ENCODE results near the gene LETM1.

LETM1 gene

GRCh38 chr4:1871471-1872021, 15.6 kb upstream of the LETM1 start:
- no peak for DNase-seq

DNA sequence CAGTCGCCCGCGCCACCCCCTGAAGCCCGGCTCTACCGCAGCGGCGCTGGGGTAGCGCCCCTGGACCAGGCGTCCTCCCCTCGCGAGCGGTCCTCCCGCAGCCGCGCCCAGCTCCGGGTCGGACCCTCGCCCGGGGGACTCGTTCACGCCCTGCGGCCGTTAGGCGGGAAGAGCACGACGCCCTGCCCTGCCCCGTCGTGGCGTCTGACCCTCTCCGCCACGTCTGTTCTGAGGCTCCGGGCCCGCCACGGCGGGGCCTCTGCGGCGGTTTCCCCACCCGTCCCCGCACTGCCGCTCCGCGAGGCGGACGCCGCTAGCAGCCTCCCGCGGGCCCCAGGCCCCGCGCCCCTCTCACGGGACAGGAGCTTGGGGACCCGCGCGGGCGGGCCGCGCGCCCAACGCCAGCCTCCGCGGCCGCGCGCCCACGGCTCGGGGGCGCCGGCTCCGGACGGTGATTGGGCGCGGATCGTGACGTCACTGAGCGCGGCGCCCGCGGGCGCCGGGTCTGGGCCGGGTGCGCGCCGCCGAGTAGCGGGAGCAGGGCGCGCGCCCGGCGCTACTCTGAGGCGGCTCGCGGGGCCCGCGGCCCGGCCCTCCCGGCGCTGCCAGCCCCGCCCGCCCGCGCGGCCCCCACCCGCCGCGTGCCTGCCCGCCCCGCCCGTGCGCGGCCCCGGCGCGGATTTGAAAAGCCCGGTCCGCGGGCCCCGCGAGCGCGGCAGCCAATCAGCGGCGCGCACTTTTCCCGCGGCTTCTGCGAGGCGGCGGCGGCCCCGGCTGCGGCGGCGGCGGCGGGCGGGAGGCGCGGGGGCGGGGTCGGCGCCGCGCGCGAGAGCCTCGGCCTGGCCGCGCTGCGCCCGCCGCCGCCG, 14.9 kb upstream of the LETM1 start, which contains the start of gene NSD2:
NSD2 (plus strand) TSS at position 816 of the 866 bp plus-strand sequence. CDS start 29,262 bp downstream, outside the sequence.
- DNase-seq: peak; percentile 89

- DNase-seq: peak; percentile 84
Measured at GRCh38 chr4:1870328-1870577, 14.3 kb upstream of the LETM1 start.

- DNase-seq: no peak
Measured at GRCh38 chr4:1869530-1870327, 13.8 kb upstream of the LETM1 start.

GRCh38 chr4:1868912-1869311, 13.0 kb upstream of the LETM1 start:
- DNase-seq: no peak

DNA sequence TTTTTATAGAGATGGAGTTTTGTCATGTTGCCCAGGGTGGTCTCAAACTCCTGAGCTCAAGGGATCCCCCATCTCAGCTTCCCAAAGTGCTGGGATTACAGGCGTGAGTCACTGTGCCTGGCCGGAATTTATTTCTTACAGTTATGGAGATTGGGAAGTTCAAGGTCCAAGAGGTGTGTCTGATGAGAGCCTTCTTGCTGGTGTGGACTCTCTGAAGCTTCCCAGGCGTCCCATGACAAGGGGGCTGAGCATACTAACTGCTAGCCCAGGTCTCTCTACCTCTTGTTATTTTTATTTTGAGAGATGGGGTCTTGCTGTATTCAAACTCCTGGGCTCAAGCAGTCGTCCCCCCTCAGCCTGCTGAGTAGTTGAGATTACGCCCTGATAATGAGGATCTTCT, 12.3 kb upstream of the LETM1 start:
- no peak for DNase-seq

- DNase-seq: no peak
Measured at GRCh38 chr4:1866189-1866661, 10.3 kb upstream of the LETM1 start.

- no peak for DNase-seq
Measured at GRCh38 chr4:1864076-1865008, 8.4 kb upstream of the LETM1 start.

DNA sequence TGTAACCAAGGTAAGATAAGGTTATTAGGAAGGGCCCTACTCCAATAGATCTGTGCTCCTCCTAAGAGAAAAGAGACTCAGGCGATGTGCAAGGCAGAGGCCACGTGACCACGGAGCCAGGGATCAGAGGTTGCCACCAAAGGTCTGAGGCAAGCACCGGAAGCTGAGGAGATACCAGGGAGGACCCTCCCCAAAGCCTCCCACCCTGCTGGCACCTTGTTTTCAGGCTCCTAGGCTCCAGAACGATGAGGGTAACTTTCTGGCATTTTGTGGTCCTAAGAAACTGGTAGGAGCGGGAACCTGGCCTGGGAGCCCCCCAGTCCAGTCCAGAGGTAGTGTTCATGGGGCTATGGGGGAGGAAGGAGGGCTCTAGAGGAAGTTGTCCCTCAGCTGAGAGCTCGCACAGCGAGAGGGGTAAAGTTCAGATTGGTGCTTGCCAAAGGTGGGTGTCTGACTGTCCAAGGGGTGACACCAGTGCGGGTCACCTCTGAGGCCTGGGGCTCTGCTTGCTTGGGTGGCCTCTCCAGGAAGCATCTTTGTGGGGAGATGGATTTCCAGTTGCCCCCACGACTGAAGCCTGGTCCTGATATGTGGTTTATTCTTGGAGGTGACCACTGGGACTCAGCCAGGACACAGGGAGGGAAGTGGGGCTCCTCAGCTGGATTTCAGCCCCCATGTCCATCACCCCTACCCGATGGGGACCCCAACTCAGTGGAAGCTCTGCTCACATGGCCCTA, 7.5 kb upstream of the LETM1 start:
- no peak for DNase-seq

- no peak for DNase-seq
Measured at GRCh38 chr4:1862961-1863296, 7.0 kb upstream of the LETM1 start.

DNA sequence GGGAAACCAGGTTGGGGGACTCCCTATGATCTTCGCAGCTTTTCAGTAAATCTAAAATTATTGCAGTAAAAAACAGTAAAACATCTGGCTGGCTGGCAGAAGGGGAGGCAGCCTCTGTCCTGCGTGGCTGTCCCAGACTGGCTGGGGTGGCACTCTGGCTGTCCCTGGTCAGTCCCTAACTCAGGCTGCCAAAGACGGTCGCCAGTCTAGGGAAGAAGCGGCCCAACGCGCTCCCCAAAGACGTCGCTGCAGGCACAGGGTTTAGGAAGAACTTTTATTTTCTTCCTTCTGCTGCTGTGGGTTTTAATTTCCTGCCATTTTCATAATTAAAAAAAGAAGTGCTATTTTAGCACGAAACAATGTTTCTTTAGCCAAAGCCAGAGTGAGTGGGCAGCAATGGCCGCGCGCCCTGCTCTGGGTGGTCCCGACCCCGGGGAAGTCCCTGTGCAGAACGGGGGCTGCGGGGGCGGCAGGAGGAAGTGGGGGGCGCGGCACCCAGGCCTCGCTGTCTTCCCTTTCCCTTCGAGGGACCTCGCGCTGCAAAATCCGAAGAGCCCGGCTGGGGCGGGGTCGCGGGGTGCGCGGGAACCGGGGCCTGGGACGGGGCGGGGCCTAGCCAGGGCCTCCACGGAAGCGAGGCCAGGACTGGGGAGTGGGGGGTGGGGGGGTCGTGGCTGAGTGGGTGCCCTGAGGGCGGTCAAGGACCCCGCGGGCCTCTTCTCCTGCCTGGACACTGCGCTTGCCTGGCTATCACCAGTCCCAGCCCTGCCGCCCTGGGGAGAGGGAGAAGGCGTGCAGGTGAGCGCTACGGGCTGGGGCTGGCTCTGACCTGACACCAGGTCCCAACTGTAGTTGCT, 6.3 kb upstream of the LETM1 start:
- peak; percentile 23 for DNase-seq

- no peak for DNase-seq
Measured at GRCh38 chr4:1859389-1859753, 3.4 kb upstream of the LETM1 start.

DNA sequence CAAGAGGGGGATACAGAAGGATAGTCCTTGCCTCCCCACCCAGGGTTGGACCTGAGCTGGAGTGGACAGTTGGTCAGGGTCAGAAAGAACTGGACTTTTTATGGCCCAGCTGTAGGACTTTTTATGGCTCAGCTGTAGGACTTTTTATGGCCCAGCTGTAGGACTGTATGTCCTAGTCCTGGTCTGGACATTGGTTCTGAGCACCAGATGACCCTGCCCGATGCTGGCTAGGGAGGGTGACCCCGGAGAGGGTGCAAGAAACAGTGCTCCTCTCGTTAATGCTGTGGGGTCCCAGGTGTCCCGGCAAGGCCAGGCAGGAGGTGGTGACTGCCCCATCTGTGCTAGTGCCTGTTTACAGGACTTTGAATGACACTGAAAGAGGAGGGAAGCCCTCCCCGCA, 2.0 kb upstream of the LETM1 start:
- DNase-seq: no peak

GRCh38 chr4:1856943-1857699, 1.2 kb upstream of the LETM1 start:
- no peak for DNase-seq

DNA sequence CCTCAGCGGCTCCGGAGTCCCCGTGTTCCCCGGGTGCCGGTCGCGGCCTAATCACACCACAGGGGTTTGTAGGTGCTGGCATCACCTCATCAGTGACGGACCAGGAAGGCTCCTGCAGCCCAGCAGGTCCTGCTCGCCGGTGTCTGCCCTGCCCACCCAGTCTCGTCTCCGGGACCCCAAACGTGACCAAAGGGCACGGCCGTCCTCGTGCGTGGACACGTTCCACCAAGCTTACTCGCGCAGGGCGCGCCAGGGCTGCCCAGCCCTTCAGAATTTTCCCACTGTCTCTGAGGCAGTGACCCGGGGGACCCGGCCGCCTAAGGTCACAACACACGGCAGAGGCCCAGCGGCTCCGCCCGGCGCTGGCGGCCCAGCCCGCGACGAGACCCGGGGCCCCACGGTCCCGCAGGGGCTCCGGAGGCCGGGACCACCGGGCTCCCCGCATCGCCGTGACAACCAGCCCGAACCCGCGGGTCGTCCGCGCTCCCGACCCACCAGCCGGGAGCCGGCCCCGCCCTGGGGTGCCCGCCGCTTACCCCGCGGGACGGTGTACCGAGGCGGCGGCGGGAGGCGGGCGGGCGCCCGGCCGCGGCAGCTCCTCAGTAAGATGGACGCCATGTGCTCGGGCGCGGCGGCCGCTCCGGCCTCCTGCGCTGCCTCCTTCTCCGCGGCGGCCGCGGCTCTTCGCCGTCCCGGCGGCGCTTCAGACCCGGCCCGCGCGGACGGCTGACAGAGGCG, 454 bp downstream of the LETM1 start:
- DNase-seq: peak; percentile 10

DNA sequence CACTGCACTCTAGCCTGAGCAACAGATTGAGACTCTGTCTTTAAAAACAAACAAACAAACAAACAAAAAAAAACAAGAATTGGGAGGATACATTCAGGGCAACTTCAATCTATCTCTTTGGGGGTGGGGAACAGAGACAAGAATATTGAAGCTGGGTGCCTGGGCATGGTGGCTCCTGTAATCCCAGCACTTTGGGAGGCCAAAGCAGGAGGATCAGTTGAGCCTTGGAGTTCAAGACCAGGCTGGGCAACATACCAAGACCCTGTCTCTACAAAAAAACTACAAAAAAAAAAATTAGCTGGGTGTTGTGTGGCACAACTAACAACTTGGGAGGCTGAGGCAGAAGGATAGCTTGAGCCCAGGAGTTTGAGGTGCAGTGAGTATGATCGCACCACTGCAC, 1.2 kb downstream of the LETM1 start:
- no peak for DNase-seq

DNA sequence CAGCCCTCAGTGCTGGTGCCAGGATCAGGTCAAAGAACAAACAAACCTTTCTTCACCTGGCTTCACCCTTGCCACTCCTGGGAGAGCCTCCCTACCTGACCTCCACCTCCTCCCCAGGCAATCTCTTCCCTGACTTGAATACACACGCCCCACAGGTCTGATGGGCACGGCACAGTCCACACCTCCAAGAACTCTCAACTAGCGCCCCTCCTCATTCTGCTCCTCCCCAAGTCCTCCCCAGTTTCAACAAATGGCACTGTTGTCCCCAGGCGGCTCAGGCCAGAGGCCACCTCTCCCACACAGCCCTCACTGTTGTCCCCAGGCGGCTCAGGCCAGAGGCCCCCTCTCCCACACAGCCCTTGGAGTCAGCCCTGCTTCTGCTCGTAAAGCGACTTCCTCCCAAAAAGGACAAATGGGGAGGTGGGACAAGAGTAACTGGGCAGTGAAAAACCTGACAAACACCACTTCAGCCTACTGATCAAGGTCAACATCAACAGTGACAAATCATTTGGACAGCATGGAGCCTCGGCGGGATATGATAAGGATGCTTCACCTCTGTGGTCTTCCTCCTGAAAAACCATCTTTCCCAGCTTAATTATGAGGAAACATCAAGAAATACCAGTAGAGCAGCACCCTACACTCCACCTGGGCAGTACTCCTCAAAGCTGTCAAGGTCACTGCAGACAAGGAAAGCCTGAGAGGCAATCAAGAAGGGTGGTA, 2.9 kb downstream of the LETM1 start:
- no peak for DNase-seq

DNA sequence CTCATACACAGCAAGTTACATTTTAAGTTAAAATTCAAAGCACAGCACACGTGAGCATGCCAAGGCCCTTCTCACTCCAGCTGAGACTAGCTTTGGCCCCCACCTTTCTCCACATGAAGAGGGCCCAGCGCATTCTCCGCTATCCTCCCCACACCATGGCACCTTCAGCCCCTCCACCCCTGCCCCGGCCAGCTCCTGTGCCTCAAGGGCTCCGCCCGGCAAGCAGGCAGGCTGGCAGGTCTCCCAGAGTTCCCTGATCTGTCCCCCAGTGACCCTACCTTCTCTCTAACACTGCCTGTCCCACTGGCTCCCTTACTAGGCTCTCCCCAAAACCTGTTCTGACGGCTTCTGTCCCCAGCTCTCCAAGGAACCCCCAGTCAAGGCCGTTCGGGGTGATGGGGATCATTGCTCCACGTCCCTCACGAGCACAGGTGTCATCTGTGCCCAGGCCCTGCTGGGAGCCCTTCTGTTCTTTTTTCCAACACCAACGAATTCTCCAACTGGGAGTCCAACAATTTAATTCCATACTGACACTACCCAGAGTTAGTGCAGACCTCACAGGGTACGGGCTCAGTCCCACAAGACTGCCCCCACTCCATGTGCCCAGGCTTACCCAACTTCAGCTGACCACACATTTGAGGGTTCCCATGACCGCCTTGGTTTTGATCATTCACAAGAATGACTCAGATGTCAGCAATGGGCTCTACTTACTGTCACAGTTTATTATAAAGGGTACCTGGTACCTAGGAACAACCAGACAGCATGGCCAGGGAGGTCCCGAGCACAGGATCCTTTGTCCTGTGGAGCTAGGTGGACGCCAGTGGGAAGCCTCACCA, 4.2 kb downstream of the LETM1 start:
- DNase-seq: no peak
